Panc1 (cell line): ENCODE results near the gene CHURC1. TPM values are rescaled to one million over a fixed set of nuclear protein-coding genes. Genes with fewer than 3 reads are reported as not detected.

Experiments
- ATAC-seq: fragments of 200-7000 bp; cut with Tn5 transposase; 2 replicates; pipeline ENCODE4 v1.9.1; 2020; ENCODE audit warnings: mild to moderate bottlenecking, moderate library complexity
- BruUV-seq: library from RNA; stranded (reverse); fragments of 400-500 nt; replicated peaks from 2 replicates; lab custom pipeline; 2021; lab: Mats Ljungman, UMichigan
- CTCF ChIA-PET: fragments of 300-600 bp; sonication (Branson Sonifier 250); formaldehyde crosslinking; loops from one replicate; lab custom pipeline; 2022; ENCODE audit warnings: antibody characterized with exemption; lab: Charles Lee
- POLR2A ChIA-PET: fragments of 300-600 bp; sonication (Branson Sonifier 250); formaldehyde crosslinking; loops from one replicate; lab custom pipeline; 2022; ENCODE audit warnings: antibody characterized with exemption; lab: Charles Lee
- DNase-seq: peaks from one replicate; pipeline ENCODE4 v3.0.0-alpha.2; 2010; ENCODE audit warnings: low read depth, low spot score
- H3K27ac ChIP-seq: 2 replicates; pipeline ENCODE4 v1.5.1; 2011; ENCODE audit warnings: mild to moderate bottlenecking, low read length, inconsistent platforms
- H3K27me3 ChIP-seq: fragments of 200-500 bp; sonication (Bioruptor generic); 2 replicates; pipeline ENCODE4 v1.6.0; 2014; ENCODE audit warnings: low read length, inconsistent platforms; ENCODE audit not compliant: control insufficient read depth, insufficient read depth
- H3K36me3 ChIP-seq: fragments of 200-500 bp; sonication (Bioruptor generic); 2 replicates; pipeline ENCODE4 v1.5.1; 2014; ENCODE audit warnings: inconsistent platforms, mild to moderate bottlenecking, low read length, moderate library complexity; ENCODE audit not compliant: control insufficient read depth, insufficient read depth
- H3K4me1 ChIP-seq: 2 replicates; pipeline ENCODE4 v1.5.1; 2011; ENCODE audit warnings: inconsistent platforms, mild to moderate bottlenecking, low read length, moderate library complexity; ENCODE audit not compliant: control insufficient read depth, insufficient read depth
- H3K4me3 ChIP-seq, 2 experiments: 2 replicates each; pipeline ENCODE4 v1.5.1; 2011 to 2012; ENCODE audit warnings: low read depth in 2 of 2, low read length in 2 of 2, mild to moderate bottlenecking in 2 of 2, inconsistent platforms in 1 of 2, moderate library complexity in 1 of 2
- H3K9me3 ChIP-seq: fragments of 200-500 bp; sonication (Bioruptor generic); 2 replicates; pipeline ENCODE4 v1.5.1; 2014; ENCODE audit warnings: low read depth, mild to moderate bottlenecking, inconsistent platforms, low read length, moderate library complexity; ENCODE audit not compliant: control insufficient read depth, insufficient read depth
- POLR2AphosphoS5 ChIP-seq: IDR thresholded peaks from 2 replicates; pipeline ENCODE4 v1.6.1; 2012; ENCODE audit warnings: mild to moderate bottlenecking, low read depth, low read length, moderate library complexity
- SIN3A ChIP-seq: IDR thresholded peaks from 2 replicates; pipeline ENCODE4 v1.6.1; 2012; ENCODE audit warnings: low read depth, mild to moderate bottlenecking, low read length, moderate library complexity, borderline replicate concordance; ENCODE audit not compliant: insufficient read depth
- TCF7L2 ChIP-seq: IDR thresholded peaks from 2 replicates; pipeline ENCODE4 v1.6.1; 2011; ENCODE audit warnings: mild to moderate bottlenecking, low read depth, low read length, inconsistent platforms
- in situ Hi-C: cut with HindIII; loops from 2 replicates; pipeline ENCODE4 v1.10.0; 2016; ENCODE audit warnings: low sequenced_read_pairs, low pct_unique_long_range_greater_than_20kb
- intact Hi-C: fragments of 100-400 bp; cut with micrococcal nuclease; formaldehyde crosslinking; loops from one replicate; pipeline ENCODE4 v1.10.0; 2022; ENCODE audit not compliant: unreplicated experiment
- total RNA-seq: library from RNA; stranded (reverse); gene quantifications from one replicate; pipeline ENCODE4 v1.2.1, GENCODE V29; 2021; ENCODE audit not compliant: unreplicated experiment
- TF ChIP-seq, protein P1 (sequence below), 2 experiments: IDR thresholded peaks; 2 replicates each; pipeline ENCODE4 v1.6.1; 2011 to 2012; ENCODE audit warnings: low read depth in 2 of 2, control low read depth in 1 of 2, low read length in 1 of 2, mild to moderate bottlenecking in 1 of 2, moderate library complexity in 1 of 2; ENCODE audit not compliant: insufficient read depth in 1 of 2
- TF ChIP-seq, protein P2 (sequence below): fragments of 450-650 bp; IDR thresholded peaks from 2 replicates; pipeline ENCODE4 v1.5.1; 2017; ENCODE audit warnings: mild to moderate bottlenecking

Gene CHURC1
- total RNA-seq, 1 experiment from 2014 or later, result 55.6 TPM

- no peaks in the 10 kb centered on the region for H3K36me3 ChIP-seq
- TF ChIP-seq POLR2AphosphoS5 (no peak), TCF7L2 (no peak), SIN3A (no peak)
- TF ChIP-seq, protein P1, sequence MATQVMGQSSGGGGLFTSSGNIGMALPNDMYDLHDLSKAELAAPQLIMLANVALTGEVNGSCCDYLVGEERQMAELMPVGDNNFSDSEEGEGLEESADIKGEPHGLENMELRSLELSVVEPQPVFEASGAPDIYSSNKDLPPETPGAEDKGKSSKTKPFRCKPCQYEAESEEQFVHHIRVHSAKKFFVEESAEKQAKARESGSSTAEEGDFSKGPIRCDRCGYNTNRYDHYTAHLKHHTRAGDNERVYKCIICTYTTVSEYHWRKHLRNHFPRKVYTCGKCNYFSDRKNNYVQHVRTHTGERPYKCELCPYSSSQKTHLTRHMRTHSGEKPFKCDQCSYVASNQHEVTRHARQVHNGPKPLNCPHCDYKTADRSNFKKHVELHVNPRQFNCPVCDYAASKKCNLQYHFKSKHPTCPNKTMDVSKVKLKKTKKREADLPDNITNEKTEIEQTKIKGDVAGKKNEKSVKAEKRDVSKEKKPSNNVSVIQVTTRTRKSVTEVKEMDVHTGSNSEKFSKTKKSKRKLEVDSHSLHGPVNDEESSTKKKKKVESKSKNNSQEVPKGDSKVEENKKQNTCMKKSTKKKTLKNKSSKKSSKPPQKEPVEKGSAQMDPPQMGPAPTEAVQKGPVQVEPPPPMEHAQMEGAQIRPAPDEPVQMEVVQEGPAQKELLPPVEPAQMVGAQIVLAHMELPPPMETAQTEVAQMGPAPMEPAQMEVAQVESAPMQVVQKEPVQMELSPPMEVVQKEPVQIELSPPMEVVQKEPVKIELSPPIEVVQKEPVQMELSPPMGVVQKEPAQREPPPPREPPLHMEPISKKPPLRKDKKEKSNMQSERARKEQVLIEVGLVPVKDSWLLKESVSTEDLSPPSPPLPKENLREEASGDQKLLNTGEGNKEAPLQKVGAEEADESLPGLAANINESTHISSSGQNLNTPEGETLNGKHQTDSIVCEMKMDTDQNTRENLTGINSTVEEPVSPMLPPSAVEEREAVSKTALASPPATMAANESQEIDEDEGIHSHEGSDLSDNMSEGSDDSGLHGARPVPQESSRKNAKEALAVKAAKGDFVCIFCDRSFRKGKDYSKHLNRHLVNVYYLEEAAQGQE (IDR thresholded peaks at IDR 0.05; ENCODE audit: insufficient read depth in 1 of 2, low read depth in 2 of 2, low read length in 1 of 2), result no peak
- TF ChIP-seq, protein P2, sequence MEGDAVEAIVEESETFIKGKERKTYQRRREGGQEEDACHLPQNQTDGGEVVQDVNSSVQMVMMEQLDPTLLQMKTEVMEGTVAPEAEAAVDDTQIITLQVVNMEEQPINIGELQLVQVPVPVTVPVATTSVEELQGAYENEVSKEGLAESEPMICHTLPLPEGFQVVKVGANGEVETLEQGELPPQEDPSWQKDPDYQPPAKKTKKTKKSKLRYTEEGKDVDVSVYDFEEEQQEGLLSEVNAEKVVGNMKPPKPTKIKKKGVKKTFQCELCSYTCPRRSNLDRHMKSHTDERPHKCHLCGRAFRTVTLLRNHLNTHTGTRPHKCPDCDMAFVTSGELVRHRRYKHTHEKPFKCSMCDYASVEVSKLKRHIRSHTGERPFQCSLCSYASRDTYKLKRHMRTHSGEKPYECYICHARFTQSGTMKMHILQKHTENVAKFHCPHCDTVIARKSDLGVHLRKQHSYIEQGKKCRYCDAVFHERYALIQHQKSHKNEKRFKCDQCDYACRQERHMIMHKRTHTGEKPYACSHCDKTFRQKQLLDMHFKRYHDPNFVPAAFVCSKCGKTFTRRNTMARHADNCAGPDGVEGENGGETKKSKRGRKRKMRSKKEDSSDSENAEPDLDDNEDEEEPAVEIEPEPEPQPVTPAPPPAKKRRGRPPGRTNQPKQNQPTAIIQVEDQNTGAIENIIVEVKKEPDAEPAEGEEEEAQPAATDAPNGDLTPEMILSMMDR, result no peak
- no peak overlapping the region for H3K4me3 ChIP-seq
- H3K9me3 ChIP-seq, result no peaks in the 10 kb centered on the region
- ChIA-PET CTCF (no interaction called here), POLR2A (no interaction called here)
- intact Hi-C loops (no loop called here), in situ Hi-C loops (no loop called here)
- ATAC-seq (no peak), DNase-seq (no peak)
- no peak overlapping the region for H3K27ac ChIP-seq
- no peaks in the 10 kb centered on the region for H3K4me1 ChIP-seq
- no TSS peak for BruUV-seq
- no peaks in the 10 kb centered on the region for H3K27me3 ChIP-seq
These were observed 37.5 kb downstream of the CHURC1 start for GRCh38 chr14:64951724-64952123.

- H3K27me3 ChIP-seq, result no peaks in the 10 kb centered on the region
- ChIA-PET POLR2A (no interaction called here), CTCF (no interaction called here)
- no peak overlapping the region for H3K4me3 ChIP-seq
- in situ Hi-C loops, result no loop called here
- DNase-seq, result no peak
- intact Hi-C loops, result no loop called here
- H3K36me3 ChIP-seq, result no peaks in the 10 kb centered on the region
- H3K27ac ChIP-seq, result no peak overlapping the region
- no peak for ATAC-seq
- no peaks in the 10 kb centered on the region for H3K4me1 ChIP-seq
- no TSS peak for BruUV-seq
- no peak for TF ChIP-seq SIN3A
- no peak for TF ChIP-seq TCF7L2
- no peak for TF ChIP-seq POLR2AphosphoS5
- TF ChIP-seq, protein P1 (IDR thresholded peaks at IDR 0.05; ENCODE audit: insufficient read depth in 1 of 2, low read depth in 2 of 2, low read length in 1 of 2), result no peak
- TF ChIP-seq, protein P2, result no peak
- no peaks in the 10 kb centered on the region for H3K9me3 ChIP-seq
These were observed 38.5 kb downstream of the CHURC1 start for GRCh38 chr14:64952598-64953309.
